OCI-LY3 (cell line): Measurements from ENCODE around the gene SARDH.

ENCODE experiments used
- H2AFZ ChIP-seq: fragments of 200-600, 300-600 bp; shearing (Covaris generic); 2 replicates; pipeline ENCODE4 v1.6.0; 2014; ENCODE audit warnings: antibody characterized with exemption, low read depth, low read length
- H3K27ac ChIP-seq: fragments of 200-600, 300-600 bp; sonication (generic); 2 replicates; pipeline ENCODE4 v1.5.1; 2014; ENCODE audit warnings: mild to moderate bottlenecking, low read length, moderate library complexity, mixed read lengths
- H3K27me3 ChIP-seq: fragments of 200-600, 300-600 bp; sonication (generic); 2 replicates; pipeline ENCODE4 v1.6.1; 2014; ENCODE audit warnings: low read depth, low read length, mixed read lengths
- H3K36me3 ChIP-seq: fragments of 200-600, 300-600 bp; sonication (generic); replicated peaks from 2 replicates; pipeline ENCODE3; 2014; ENCODE audit warnings: low read depth, low read length, mixed read lengths
- H3K4me1 ChIP-seq: fragments of 300-600, 200-600 bp; sonication (generic); 2 replicates; pipeline ENCODE4 v1.6.1; 2014; ENCODE audit warnings: low read length, mixed read lengths
- H3K4me2 ChIP-seq: fragments of 200-600, 300-600 bp; sonication (generic); 2 replicates; pipeline ENCODE4 v1.6.1; 2014; ENCODE audit warnings: low read length, mixed read lengths
- H3K4me3 ChIP-seq: fragments of 300-600, 200-600 bp; sonication (generic); 2 replicates; pipeline ENCODE4 v1.5.1; 2014; ENCODE audit warnings: antibody characterized with exemption, mild to moderate bottlenecking, low read length, moderate library complexity
- H3K79me2 ChIP-seq: fragments of 300-600, 200-600 bp; shearing (Covaris generic); 2 replicates; pipeline ENCODE4 v1.6.1; 2014; ENCODE audit warnings: mild to moderate bottlenecking, low read length, mixed read lengths
- H3K9ac ChIP-seq: fragments of 300-600, 200-600 bp; shearing (Covaris generic); 2 replicates; pipeline ENCODE4 v1.6.0; 2014; ENCODE audit warnings: mild to moderate bottlenecking, low read length, moderate library complexity
- H3K9me3 ChIP-seq: fragments of 200-600, 300-600 bp; shearing (Covaris generic); 2 replicates; pipeline ENCODE4 v1.6.1; 2014; ENCODE audit warnings: low read length, mixed read lengths; ENCODE audit not compliant: insufficient read depth
- H4K20me1 ChIP-seq: fragments of 200-600, 300-600 bp; sonication (generic); 2 replicates; pipeline ENCODE4 v1.6.1; 2016; ENCODE audit warnings: low read length, mixed read lengths; ENCODE audit not compliant: insufficient read depth
- EZH2phosphoT487 ChIP-seq: fragments of 200-600 bp; shearing (Covaris generic); IDR thresholded peaks from 2 replicates; pipeline ENCODE4 v1.6.1; 2018; ENCODE audit warnings: antibody characterized with exemption, mixed run types, low read depth
- TF ChIP-seq, protein P1 (sequence below): fragments of 200-600, 300-600 bp; sonication (generic); IDR thresholded peaks from 2 replicates; pipeline ENCODE4 v1.5.1; 2014; ENCODE audit warnings: antibody characterized with exemption, low read length, low read depth

The SARDH gene

DNA sequence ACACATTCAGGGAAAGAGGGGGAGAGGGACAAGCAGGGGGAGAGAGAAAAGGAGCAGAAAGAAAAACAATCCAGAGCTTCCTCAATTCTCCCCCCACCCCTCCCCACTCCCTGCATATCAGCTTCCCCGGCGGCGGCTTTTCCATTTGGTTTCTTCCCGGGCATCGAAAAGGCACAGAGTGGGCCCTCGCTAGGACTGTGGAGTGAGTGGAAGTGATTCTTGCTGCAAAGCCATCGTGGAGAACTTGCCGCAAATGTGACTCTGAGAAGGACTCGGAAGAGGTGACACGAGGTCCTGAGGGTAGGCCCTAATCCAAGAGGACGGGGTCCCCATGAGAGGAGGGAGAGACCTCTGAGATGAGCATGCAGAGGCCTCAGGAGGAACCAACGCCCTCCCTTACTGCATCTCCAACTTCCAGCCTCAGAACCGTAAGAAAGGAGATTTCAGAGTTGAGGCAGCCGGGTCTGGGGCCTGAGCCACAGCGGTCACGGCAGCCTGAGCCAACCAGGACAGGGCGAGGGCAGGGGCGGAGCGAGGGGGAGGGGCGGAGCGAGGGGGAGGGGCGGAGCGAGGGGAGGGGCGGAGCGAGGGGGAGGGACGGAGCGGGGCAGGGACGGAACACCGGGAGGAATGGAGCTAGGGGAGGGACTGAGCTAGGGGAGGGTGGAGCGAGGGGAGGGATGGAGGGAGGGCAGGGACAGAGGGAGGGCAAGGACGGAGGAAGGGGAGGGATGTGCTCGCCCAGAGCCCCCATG, 21.2 kb upstream of the SARDH start:
- no peaks in the 10 kb centered on the region for H3K4me1 ChIP-seq
- no peaks in the 10 kb centered on the region for H4K20me1 ChIP-seq
- no peak overlapping the region for H3K4me3 ChIP-seq
- H3K4me2 ChIP-seq, result no peak overlapping the region
- TF ChIP-seq, protein P1, sequence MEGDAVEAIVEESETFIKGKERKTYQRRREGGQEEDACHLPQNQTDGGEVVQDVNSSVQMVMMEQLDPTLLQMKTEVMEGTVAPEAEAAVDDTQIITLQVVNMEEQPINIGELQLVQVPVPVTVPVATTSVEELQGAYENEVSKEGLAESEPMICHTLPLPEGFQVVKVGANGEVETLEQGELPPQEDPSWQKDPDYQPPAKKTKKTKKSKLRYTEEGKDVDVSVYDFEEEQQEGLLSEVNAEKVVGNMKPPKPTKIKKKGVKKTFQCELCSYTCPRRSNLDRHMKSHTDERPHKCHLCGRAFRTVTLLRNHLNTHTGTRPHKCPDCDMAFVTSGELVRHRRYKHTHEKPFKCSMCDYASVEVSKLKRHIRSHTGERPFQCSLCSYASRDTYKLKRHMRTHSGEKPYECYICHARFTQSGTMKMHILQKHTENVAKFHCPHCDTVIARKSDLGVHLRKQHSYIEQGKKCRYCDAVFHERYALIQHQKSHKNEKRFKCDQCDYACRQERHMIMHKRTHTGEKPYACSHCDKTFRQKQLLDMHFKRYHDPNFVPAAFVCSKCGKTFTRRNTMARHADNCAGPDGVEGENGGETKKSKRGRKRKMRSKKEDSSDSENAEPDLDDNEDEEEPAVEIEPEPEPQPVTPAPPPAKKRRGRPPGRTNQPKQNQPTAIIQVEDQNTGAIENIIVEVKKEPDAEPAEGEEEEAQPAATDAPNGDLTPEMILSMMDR, result no peak
- no peak for TF ChIP-seq EZH2phosphoT487
- no peaks in the 10 kb centered on the region for H3K79me2 ChIP-seq
- H3K9me3 ChIP-seq, result no peaks in the 10 kb centered on the region
- peaks cover 19% of the 10 kb centered on the region for H3K36me3 ChIP-seq
- no peak overlapping the region for H2AFZ ChIP-seq
- no peak overlapping the region for H3K9ac ChIP-seq
- H3K27ac ChIP-seq, result no peak overlapping the region
- H3K27me3 ChIP-seq, result no peaks in the 10 kb centered on the region

DNA sequence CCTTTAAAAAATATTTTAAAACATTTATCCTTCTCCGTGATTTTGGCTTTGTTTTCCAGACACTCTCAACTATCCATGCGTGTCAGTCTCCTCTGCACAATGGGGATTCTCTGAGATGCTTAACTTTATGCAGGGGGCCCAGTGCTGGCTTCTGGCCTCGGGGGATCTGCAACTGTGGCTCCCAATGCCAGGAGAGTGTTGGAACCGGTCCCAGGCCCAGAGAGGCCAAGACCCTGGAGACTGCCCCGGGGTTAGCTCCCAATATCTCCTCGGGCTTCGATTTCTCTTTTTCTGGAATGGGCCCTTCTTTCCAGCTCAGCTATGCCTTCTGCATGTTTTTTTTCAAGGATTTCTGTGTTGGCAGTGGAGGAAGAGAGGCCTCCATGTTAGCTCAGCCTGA, 20.1 kb upstream of the SARDH start:
- H3K9ac ChIP-seq, result no peak overlapping the region
- no peaks in the 10 kb centered on the region for H3K4me1 ChIP-seq
- H3K27me3 ChIP-seq, result no peaks in the 10 kb centered on the region
- peaks cover 9% of the 10 kb centered on the region for H3K36me3 ChIP-seq
- H3K9me3 ChIP-seq, result no peaks in the 10 kb centered on the region
- no peak overlapping the region for H3K27ac ChIP-seq
- no peak overlapping the region for H3K4me2 ChIP-seq
- no peaks in the 10 kb centered on the region for H3K79me2 ChIP-seq
- no peak overlapping the region for H2AFZ ChIP-seq
- TF ChIP-seq EZH2phosphoT487, result no peak
- TF ChIP-seq, protein P1, result no peak
- H4K20me1 ChIP-seq, result no peaks in the 10 kb centered on the region
- no peak overlapping the region for H3K4me3 ChIP-seq

DNA sequence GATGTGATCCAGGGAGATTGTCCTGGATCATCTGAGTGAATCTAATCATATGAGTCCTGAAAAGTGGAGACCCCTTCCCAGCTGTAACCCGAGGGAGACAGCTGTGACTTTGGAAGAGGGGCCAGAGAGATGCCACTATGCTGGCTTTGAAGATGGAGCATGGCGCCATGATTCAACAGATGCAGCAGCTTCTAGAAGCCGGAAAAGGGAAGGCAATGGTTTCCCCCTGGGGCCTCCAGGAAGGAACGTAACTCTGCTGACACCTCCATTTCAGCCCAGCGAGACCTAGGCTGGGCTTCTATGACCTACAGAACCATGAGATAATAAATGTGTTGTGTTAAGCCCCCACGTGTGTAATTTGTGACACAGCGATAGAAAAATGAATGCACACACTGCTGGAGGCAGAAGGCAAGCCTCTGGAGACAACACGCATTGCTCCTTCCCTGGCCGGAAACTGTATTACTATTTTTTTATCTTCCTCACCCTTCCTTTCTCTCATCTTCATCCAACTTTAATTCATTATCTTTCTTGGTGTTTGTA, 16.6 kb upstream of the SARDH start:
- Histone ChIP-seq H3K27me3 (peaks cover 3% of the 10 kb centered on the region), H3K9me3 (no peaks in the 10 kb centered on the region), H3K4me1 (no peaks in the 10 kb centered on the region), H4K20me1 (no peaks in the 10 kb centered on the region), H3K36me3 (no peaks in the 10 kb centered on the region), H3K4me2 (no peak overlapping the region), H3K79me2 (no peaks in the 10 kb centered on the region), H2AFZ (no peak overlapping the region), H3K27ac (no peak overlapping the region), H3K4me3 (no peak overlapping the region), H3K9ac (no peak overlapping the region)
- TF ChIP-seq, protein P1, result no peak
- TF ChIP-seq EZH2phosphoT487, result no peak

DNA sequence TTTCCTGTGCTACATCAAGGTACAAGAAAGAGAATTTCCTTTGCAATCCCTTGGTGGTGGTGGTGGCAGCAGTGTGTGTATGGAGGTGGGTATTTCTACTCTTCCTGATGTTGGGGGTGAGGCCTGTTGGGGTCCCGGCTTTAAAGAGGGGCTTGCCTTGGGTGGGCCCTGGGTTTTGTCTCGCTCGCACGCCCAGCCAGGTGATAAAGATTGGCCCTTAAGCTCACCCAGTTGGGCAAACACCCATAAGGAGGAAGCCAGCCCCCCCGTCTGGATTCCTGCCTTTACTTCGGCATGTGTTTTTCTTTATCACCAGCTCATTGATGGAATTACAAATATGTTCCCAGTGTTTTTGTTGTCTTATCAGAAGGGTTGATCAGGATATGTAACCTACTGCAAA, 16.0 kb upstream of the SARDH start:
- Histone ChIP-seq H3K4me1 (no peaks in the 10 kb centered on the region), H3K4me3 (no peak overlapping the region), H3K9ac (no peak overlapping the region), H3K9me3 (no peaks in the 10 kb centered on the region), H2AFZ (no peak overlapping the region), H4K20me1 (no peaks in the 10 kb centered on the region), H3K27ac (no peak overlapping the region), H3K27me3 (peaks cover 3% of the 10 kb centered on the region), H3K79me2 (no peaks in the 10 kb centered on the region), H3K4me2 (no peak overlapping the region), H3K36me3 (no peaks in the 10 kb centered on the region)
- no peak for TF ChIP-seq EZH2phosphoT487
- TF ChIP-seq, protein P1, result no peak
